ENCODE data around the gene LRP8. TPM values are rescaled to one million over a fixed set of nuclear protein-coding genes. Genes with fewer than 3 reads are reported as not detected.

LRP8 gene
- total and polyA plus RNA-seq, 2 donors (not counting 3 experiments of a cell fraction or from before 2014, with no cell fraction given), result 40.9 to 62.2 TPM

DNA sequence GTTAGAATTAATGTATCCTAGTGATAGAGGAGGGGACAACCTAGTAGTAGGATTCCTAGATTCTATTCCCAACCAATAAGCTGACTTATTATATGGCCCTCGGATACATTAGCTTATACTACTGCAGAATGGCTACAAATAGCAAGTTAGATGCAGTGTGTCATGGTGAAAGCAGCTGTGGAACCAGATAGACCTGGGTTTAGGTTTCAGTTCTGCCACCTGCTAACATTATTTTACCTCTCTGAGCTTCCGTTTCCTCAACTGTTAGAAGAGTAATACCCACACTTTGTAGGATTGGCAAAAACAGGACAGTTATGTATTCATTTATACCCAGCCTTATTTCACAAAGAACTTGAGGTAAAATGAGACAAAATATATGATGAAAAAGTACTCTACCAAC, 67.9 kb downstream of the LRP8 start:
- Histone ChIP-seq H3K36me3 (ENCODE audit: control insufficient read depth in 2 of 2, extremely low read depth in 1 of 2, insufficient read depth in 2 of 2, low read length in 2 of 2) (peaks cover 13 to 21% of the 10 kb centered on the region in 2 experiments), H3K9me1 (replicated peaks; ENCODE audit: control insufficient read depth, extremely low read depth, insufficient read depth, low read length) (no peaks in the 10 kb centered on the region), H3K4me3 (replicated peaks in 1 of 3; ENCODE audit: insufficient read depth in 1 of 3, low read depth in 1 of 3, low read length in 3 of 3) (no peak overlapping the region), H4K20me1 (replicated peaks; ENCODE audit: control insufficient read depth, extremely low read depth, insufficient read depth, low read length) (no peaks in the 10 kb centered on the region), H3K27me3 (ENCODE audit: control insufficient read depth in 2 of 2, insufficient read depth in 2 of 2, low read length in 2 of 2) (no peaks in the 10 kb centered on the region), H3K9ac (replicated peaks; ENCODE audit: extremely low read depth, insufficient read depth, low read length) (no peak overlapping the region), H3K79me2 (ENCODE audit: control insufficient read depth, insufficient read depth, low read length) (no peaks in the 10 kb centered on the region), H2AFZ (ENCODE audit: low read depth, low read length) (no peak overlapping the region), H3K4me1 (ENCODE audit: control insufficient read depth, extremely low read depth, insufficient read depth, low read length) (no peaks in the 10 kb centered on the region), H3K27ac (ENCODE audit: insufficient read depth, low read depth, low read length) (no peak overlapping the region), H3K4me2 (ENCODE audit: insufficient read depth, low read length) (no peak overlapping the region), H3K9me3 (replicated peaks; ENCODE audit: control insufficient read depth, insufficient read depth, low read length) (no peaks in the 10 kb centered on the region)
- CTCF ChIA-PET, result no interaction called here
- no peak for DNase-seq (ENCODE audit: low read depth, low spot score)
- intact Hi-C loops (cut with micrococcal nuclease), result no loop called here
- no peak for FAIRE-seq
- BruUV-seq (replicated peaks), result no TSS peak
- dilution Hi-C loops (cut with MboI; ENCODE audit: extremely low pct_ligation_motif_present, low sequenced_read_pairs), result no loop called here
- TF ChIP-seq JUN (IDR thresholded peaks at IDR 0.05; ENCODE audit: borderline replicate concordance, insufficient read depth, insufficient read length, low read depth) (no peak), FOS (IDR thresholded peaks at IDR 0.05; ENCODE audit: borderline replicate concordance, insufficient read depth, low read length) (no peak), EZH2 (IDR thresholded peaks at IDR 0.05; ENCODE audit: borderline replicate concordance, low read depth, low read length, severe bottlenecking) (no peak), POLR2AphosphoS5 (IDR thresholded peaks at IDR 0.05; ENCODE audit: insufficient read depth, low read depth, low read length) (no peak), GATA2 (IDR thresholded peaks at IDR 0.05; ENCODE audit: insufficient read depth, insufficient read length, low read depth, low read length) (no peak), POLR2A (IDR thresholded peaks at IDR 0.05; ENCODE audit: low read depth, low read length) (no peak), MYC (IDR thresholded peaks at IDR 0.05; ENCODE audit: low read depth, low read length) (no peak)
- TF ChIP-seq, protein P1, sequence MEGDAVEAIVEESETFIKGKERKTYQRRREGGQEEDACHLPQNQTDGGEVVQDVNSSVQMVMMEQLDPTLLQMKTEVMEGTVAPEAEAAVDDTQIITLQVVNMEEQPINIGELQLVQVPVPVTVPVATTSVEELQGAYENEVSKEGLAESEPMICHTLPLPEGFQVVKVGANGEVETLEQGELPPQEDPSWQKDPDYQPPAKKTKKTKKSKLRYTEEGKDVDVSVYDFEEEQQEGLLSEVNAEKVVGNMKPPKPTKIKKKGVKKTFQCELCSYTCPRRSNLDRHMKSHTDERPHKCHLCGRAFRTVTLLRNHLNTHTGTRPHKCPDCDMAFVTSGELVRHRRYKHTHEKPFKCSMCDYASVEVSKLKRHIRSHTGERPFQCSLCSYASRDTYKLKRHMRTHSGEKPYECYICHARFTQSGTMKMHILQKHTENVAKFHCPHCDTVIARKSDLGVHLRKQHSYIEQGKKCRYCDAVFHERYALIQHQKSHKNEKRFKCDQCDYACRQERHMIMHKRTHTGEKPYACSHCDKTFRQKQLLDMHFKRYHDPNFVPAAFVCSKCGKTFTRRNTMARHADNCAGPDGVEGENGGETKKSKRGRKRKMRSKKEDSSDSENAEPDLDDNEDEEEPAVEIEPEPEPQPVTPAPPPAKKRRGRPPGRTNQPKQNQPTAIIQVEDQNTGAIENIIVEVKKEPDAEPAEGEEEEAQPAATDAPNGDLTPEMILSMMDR (IDR thresholded peaks at IDR 0.05; ENCODE audit: extremely low read depth in 1 of 2, insufficient read depth in 1 of 2, low read depth in 1 of 2, low read length in 2 of 2), result no peak
- TF ChIP-seq, protein P2, sequence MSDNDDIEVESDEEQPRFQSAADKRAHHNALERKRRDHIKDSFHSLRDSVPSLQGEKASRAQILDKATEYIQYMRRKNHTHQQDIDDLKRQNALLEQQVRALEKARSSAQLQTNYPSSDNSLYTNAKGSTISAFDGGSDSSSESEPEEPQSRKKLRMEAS (IDR thresholded peaks at IDR 0.05; ENCODE audit: insufficient read depth, insufficient read length), result no peak
- POLR2A ChIA-PET, result interaction anchor here (0.5 kb wide), 1 partner anchor 57 kb away, joined by 4 read pairs; no protein-coding TSS in a partner anchor
